ENCODE results near the gene RPS6KA3. TPM values are rescaled to one million over a fixed set of nuclear protein-coding genes. Genes with fewer than 3 reads are reported as not detected.
"Not testable (repeated sequence)": the region's sequence is repeated elsewhere in the genome, so short reads cannot be mapped to it uniquely, and the experiment has no call there.

RPS6KA3 gene
- total RNA-seq, 1 donor from 2014 or later: 26.6 TPM

DNA sequence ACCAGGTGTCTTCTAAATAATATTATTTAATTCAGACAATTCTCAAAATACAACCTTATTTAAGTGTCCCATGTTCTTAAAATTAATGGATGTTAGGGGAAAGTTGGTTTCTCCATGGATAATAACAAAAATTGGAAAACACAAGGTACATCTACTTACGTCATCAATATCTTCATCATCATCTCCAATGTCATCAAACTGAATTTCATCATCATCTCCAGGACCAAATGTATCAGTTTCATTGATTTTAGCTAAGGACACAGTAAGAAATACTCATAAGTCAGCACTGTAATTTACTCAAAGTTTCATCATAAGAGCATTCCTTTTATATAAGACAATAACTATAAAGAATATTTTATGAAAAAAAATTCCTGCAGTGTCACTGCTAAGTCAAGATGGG lies 136.4 kb downstream of the RPS6KA3 start:
- H3K36me3 ChIP-seq (ENCODE audit: control insufficient read depth, insufficient read depth, low read length): no peaks in the 10 kb centered on the region

GRCh38 chrX:20129547-20129946 lies 137.2 kb downstream of the RPS6KA3 start:
- H3K36me3 ChIP-seq (ENCODE audit: control insufficient read depth, insufficient read depth, low read length): no peaks in the 10 kb centered on the region
- DNase-seq (ENCODE audit: low read depth): no peak
- H3K27me3 ChIP-seq (ENCODE audit: control insufficient read depth, insufficient read depth, low read length): no peaks in the 10 kb centered on the region
- TF ChIP-seq, protein P1, sequence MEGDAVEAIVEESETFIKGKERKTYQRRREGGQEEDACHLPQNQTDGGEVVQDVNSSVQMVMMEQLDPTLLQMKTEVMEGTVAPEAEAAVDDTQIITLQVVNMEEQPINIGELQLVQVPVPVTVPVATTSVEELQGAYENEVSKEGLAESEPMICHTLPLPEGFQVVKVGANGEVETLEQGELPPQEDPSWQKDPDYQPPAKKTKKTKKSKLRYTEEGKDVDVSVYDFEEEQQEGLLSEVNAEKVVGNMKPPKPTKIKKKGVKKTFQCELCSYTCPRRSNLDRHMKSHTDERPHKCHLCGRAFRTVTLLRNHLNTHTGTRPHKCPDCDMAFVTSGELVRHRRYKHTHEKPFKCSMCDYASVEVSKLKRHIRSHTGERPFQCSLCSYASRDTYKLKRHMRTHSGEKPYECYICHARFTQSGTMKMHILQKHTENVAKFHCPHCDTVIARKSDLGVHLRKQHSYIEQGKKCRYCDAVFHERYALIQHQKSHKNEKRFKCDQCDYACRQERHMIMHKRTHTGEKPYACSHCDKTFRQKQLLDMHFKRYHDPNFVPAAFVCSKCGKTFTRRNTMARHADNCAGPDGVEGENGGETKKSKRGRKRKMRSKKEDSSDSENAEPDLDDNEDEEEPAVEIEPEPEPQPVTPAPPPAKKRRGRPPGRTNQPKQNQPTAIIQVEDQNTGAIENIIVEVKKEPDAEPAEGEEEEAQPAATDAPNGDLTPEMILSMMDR (IDR thresholded peaks at IDR 0.05; ENCODE audit: insufficient read depth, low read length, poor library complexity, severe bottlenecking): no peak
- no peak overlapping the region for H3K4me3 ChIP-seq (ENCODE audit: low read depth, low read length)

More for the DNA sequence above, 136.4 kb downstream of the RPS6KA3 start:
- Histone ChIP-seq H3K4me3 (ENCODE audit: low read depth, low read length) (no peak overlapping the region), H3K27me3 (ENCODE audit: control insufficient read depth, insufficient read depth, low read length) (no peaks in the 10 kb centered on the region)
- DNase-seq (ENCODE audit: low read depth): no peak
- TF ChIP-seq, protein P1 (IDR thresholded peaks at IDR 0.05; ENCODE audit: insufficient read depth, low read length, poor library complexity, severe bottlenecking): no peak

GRCh38 chrX:20128670-20129069 lies 138.0 kb downstream of the RPS6KA3 start:
- H3K4me3 ChIP-seq (ENCODE audit: low read depth, low read length): no peak overlapping the region
- no peaks in the 10 kb centered on the region for H3K27me3 ChIP-seq (ENCODE audit: control insufficient read depth, insufficient read depth, low read length)
- H3K36me3 ChIP-seq (ENCODE audit: control insufficient read depth, insufficient read depth, low read length): no peaks in the 10 kb centered on the region
- TF ChIP-seq, protein P1 (IDR thresholded peaks at IDR 0.05; ENCODE audit: insufficient read depth, low read length, poor library complexity, severe bottlenecking): no peak
- no peak for DNase-seq (ENCODE audit: low read depth)

DNA sequence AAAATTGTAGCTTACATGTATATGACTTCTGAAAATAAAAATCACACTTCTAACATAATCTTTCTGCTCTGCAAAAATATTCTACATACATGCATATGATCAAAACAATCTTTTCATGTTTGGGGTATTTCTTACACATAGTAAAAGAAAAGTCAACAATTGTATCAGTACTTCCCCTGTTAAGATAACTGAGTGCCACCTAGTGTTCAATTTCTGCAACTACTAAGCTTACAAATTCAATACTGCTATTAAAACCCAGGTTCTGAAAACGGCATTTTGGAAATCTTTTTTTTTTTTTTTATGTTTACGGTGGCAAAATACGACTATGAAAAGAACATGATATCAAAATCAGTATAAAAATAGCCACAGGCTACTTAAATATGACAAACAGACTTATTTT lies 139.3 kb downstream of the RPS6KA3 start:
- not testable (repeated sequence) for H3K27me3 ChIP-seq (ENCODE audit: control insufficient read depth, insufficient read depth, low read length); DNase-seq (ENCODE audit: low read depth)

DNA sequence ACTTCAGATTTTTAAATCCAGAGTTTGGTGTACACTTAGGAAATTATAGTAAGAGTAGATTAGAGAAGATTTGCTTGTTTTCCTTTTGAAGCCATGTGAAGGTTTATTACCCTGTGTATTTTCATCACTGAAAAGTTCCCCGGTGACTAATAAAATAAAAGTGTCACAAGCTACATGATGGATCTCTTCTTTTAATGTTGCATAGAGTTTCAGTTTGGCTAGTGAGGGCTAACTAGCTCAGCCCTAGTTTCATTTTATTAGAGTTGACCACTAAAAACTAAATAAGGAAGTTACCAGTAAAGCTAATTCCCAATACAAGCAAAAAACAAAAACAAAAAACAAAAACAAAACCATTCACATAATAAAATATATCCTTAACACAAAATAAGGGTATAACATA lies 139.9 kb downstream of the RPS6KA3 start:
- not testable (repeated sequence) for H3K36me3 ChIP-seq (ENCODE audit: control insufficient read depth, insufficient read depth, low read length); H3K27me3 ChIP-seq (ENCODE audit: control insufficient read depth, insufficient read depth, low read length); H3K4me3 ChIP-seq (ENCODE audit: low read depth, low read length); DNase-seq (ENCODE audit: low read depth)

More for the DNA sequence above, 139.3 kb downstream of the RPS6KA3 start:
- H3K4me3 ChIP-seq (ENCODE audit: low read depth, low read length); H3K36me3 ChIP-seq (ENCODE audit: control insufficient read depth, insufficient read depth, low read length): not testable (repeated sequence)
- TF ChIP-seq, protein P1 (IDR thresholded peaks at IDR 0.05; ENCODE audit: insufficient read depth, low read length, poor library complexity, severe bottlenecking): peak; percentile 25

DNA sequence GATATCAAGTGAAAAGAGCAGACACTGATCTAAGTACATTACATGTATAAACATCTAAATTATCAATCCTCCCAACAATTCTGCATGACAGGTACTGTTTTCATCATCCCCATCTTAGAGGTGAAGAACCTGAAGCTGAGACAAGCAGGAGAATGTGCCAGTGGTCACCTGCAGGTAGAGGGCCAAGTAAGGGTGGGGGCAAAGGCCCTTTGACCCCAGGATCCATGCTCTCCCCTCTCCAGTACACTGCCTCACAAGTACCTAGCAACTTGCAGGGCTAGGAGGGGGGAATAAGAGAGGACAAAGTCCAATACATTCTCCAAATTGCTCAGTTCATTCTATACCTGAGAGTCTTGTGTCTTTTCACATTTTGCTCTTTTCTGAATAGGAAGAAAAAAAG lies 141.7 kb downstream of the RPS6KA3 start:
- Histone ChIP-seq H3K36me3 (ENCODE audit: control insufficient read depth, insufficient read depth, low read length) (no peaks in the 10 kb centered on the region), H3K4me3 (ENCODE audit: low read depth, low read length) (no peak overlapping the region), H3K27me3 (ENCODE audit: control insufficient read depth, insufficient read depth, low read length) (no peaks in the 10 kb centered on the region)
- TF ChIP-seq, protein P1 (IDR thresholded peaks at IDR 0.05; ENCODE audit: insufficient read depth, low read length, poor library complexity, severe bottlenecking): no peak
- no peak for DNase-seq (ENCODE audit: low read depth)
